H9 (cell line): ENCODE measurements around the gene TRMT61A. TPM values are rescaled to one million over a fixed set of nuclear protein-coding genes. Genes with fewer than 3 reads are reported as not detected.
A peak's percentile ranks its signal among the peaks of the same experiment; 100 is the strongest.

ENCODE experiments used
- DNase-seq: peaks from one replicate; pipeline ENCODE4 v3.0.0-alpha.2; 2017
- H2AFZ ChIP-seq: one replicate; pipeline ENCODE4 v1.6.1; 2013; ENCODE audit warnings: mild to moderate bottlenecking, low read length, control low read depth, moderate library complexity
- H2AK5ac ChIP-seq: 2 replicates; pipeline ENCODE4 v1.6.1; 2013; ENCODE audit warnings: low read length, control low read depth, mixed read lengths; ENCODE audit not compliant: insufficient read length
- H2BK120ac ChIP-seq: one replicate; pipeline ENCODE4 v1.6.1; 2013; ENCODE audit warnings: low read depth, mild to moderate bottlenecking, low read length, control low read depth, inconsistent platforms; ENCODE audit not compliant: poor library complexity, severe bottlenecking
- H2BK12ac ChIP-seq: 2 replicates; pipeline ENCODE4 v1.6.1; 2013; ENCODE audit warnings: low read length, control low read depth, mixed read lengths, low read depth; ENCODE audit not compliant: insufficient read length
- H2BK15ac ChIP-seq: 2 replicates; pipeline ENCODE4 v1.6.1; 2013; ENCODE audit warnings: low read depth, low read length, control low read depth
- H2BK20ac ChIP-seq: one replicate; pipeline ENCODE4 v1.6.1; 2013; ENCODE audit warnings: low read depth, mild to moderate bottlenecking, low read length, control low read depth, inconsistent platforms; ENCODE audit not compliant: poor library complexity, severe bottlenecking
- H2BK5ac ChIP-seq: 2 replicates; pipeline ENCODE4 v1.6.1; 2013; ENCODE audit warnings: low read length, control low read depth, mixed read lengths; ENCODE audit not compliant: insufficient read length
- H3K14ac ChIP-seq: 2 replicates; pipeline ENCODE4 v1.6.1; 2013; ENCODE audit warnings: low read length, control low read depth; ENCODE audit not compliant: insufficient read depth
- H3K18ac ChIP-seq: 2 replicates; pipeline ENCODE4 v1.6.1; 2013; ENCODE audit warnings: low read depth, mild to moderate bottlenecking, mixed read lengths, low read length, control low read depth; ENCODE audit not compliant: insufficient read length
- H3K23ac ChIP-seq: 2 replicates; pipeline ENCODE4 v1.6.1; 2013; ENCODE audit warnings: low read length, control low read depth, mixed read lengths, low read depth; ENCODE audit not compliant: insufficient read length
- H3K23me2 ChIP-seq: 2 replicates; pipeline ENCODE4 v1.6.1; 2013; ENCODE audit warnings: low read depth, mild to moderate bottlenecking, mixed read lengths, low read length, control low read depth; ENCODE audit not compliant: insufficient read length, poor library complexity, severe bottlenecking
- H3K27ac ChIP-seq: 2 replicates; pipeline ENCODE4 v1.5.1; 2013; ENCODE audit warnings: low read length, control low read depth, mixed read lengths, low read depth; ENCODE audit not compliant: insufficient read length
- H3K27me3 ChIP-seq: 2 replicates; pipeline ENCODE4 v1.6.1; 2013; ENCODE audit warnings: low read length, control low read depth, inconsistent platforms; ENCODE audit not compliant: insufficient read depth
- H3K4ac ChIP-seq: 2 replicates; pipeline ENCODE4 v1.6.1; 2013; ENCODE audit warnings: low read depth, mild to moderate bottlenecking, control low read depth, inconsistent platforms, low read length, moderate library complexity
- H3K4me1 ChIP-seq: 2 replicates; pipeline ENCODE4 v1.6.1; 2013; ENCODE audit warnings: low read length, control low read depth, inconsistent platforms; ENCODE audit not compliant: insufficient read depth
- H3K4me2 ChIP-seq: 2 replicates; pipeline ENCODE4 v1.6.1; 2013; ENCODE audit warnings: low read length, control low read depth, mixed read lengths; ENCODE audit not compliant: insufficient read length, insufficient read depth
- H3K56ac ChIP-seq: 2 replicates; pipeline ENCODE4 v1.6.1; 2013; ENCODE audit warnings: low read depth, mild to moderate bottlenecking, mixed read lengths, low read length, control low read depth; ENCODE audit not compliant: insufficient read length
- H3K79me1 ChIP-seq: 2 replicates; pipeline ENCODE4 v1.6.1; 2013; ENCODE audit warnings: low read depth, mild to moderate bottlenecking, moderate library complexity, low read length, control low read depth, inconsistent platforms; ENCODE audit not compliant: insufficient read depth, poor library complexity, severe bottlenecking
- H3K79me2 ChIP-seq: 2 replicates; pipeline ENCODE4 v1.6.1; 2013; ENCODE audit warnings: low read length, control low read depth, inconsistent platforms; ENCODE audit not compliant: insufficient read depth
- H3K9ac ChIP-seq: 2 replicates; pipeline ENCODE4 v1.6.1; 2013; ENCODE audit warnings: low read length, control low read depth, mixed read lengths; ENCODE audit not compliant: insufficient read length; ENCODE audit errors: extremely low read depth
- H3K9me3 ChIP-seq: one replicate; pipeline ENCODE4 v1.6.1; 2013; ENCODE audit warnings: low read depth, low read length, inconsistent platforms; ENCODE audit not compliant: control insufficient read depth
- H3T11ph ChIP-seq: one replicate; pipeline ENCODE4 v1.6.1; 2013; ENCODE audit warnings: mild to moderate bottlenecking, low read length, control low read depth, inconsistent platforms
- H4K20me1 ChIP-seq: one replicate; pipeline ENCODE4 v1.6.1; 2013; ENCODE audit not compliant: control insufficient read depth, insufficient read length, insufficient read depth
- H4K5ac ChIP-seq: 2 replicates; pipeline ENCODE4 v1.6.1; 2013; ENCODE audit warnings: low read depth, mild to moderate bottlenecking, mixed read lengths, low read length, control low read depth; ENCODE audit not compliant: insufficient read length
- H4K8ac ChIP-seq: replicated peaks from 2 replicates; pipeline ENCODE4 v1.6.1; 2013; ENCODE audit warnings: low read length, control low read depth, mixed read lengths, low read depth; ENCODE audit not compliant: insufficient read length
- H4K91ac ChIP-seq: 2 replicates; pipeline ENCODE4 v1.6.1; 2013; ENCODE audit warnings: low read depth, mild to moderate bottlenecking, moderate library complexity, mixed read lengths, low read length, control low read depth; ENCODE audit not compliant: insufficient read length
- H3K27ac Mint-ChIP-seq, 3 experiments: 2 replicates in 2 of 3; 3 replicates in 1 of 3; pipeline ENCODE4 v1.8.0; 2020 to 2021; ENCODE audit warnings: mixed read lengths in 3 of 3, mild to moderate bottlenecking in 1 of 3, moderate library complexity in 1 of 3
- H3K27me3 Mint-ChIP-seq: 2 replicates; pipeline ENCODE4 v1.8.0; 2021; ENCODE audit warnings: low read depth, mild to moderate bottlenecking, moderate library complexity, mixed read lengths
- H3K36me3 Mint-ChIP-seq, 3 experiments: 2 replicates in 2 of 3; 3 replicates in 1 of 3; pipeline ENCODE4 v1.8.0; 2020 to 2021; ENCODE audit warnings: low read depth in 3 of 3, mixed read lengths in 3 of 3; ENCODE audit not compliant: insufficient read depth in 1 of 3
- H3K4me1 Mint-ChIP-seq, 2 experiments: 2 replicates each; pipeline ENCODE4 v1.8.0; 2020; ENCODE audit warnings: mixed read lengths in 2 of 2
- H3K4me3 Mint-ChIP-seq, 2 experiments: 2 replicates in 1 of 2; 3 replicates in 1 of 2; pipeline ENCODE4 v1.8.0; 2020 to 2021; ENCODE audit warnings: mild to moderate bottlenecking in 2 of 2, mixed read lengths in 2 of 2, moderate library complexity in 1 of 2
- H3K9me3 Mint-ChIP-seq, 2 experiments: 2 replicates in 1 of 2; 3 replicates in 1 of 2; pipeline ENCODE4 v1.8.0; 2020; ENCODE audit warnings: mild to moderate bottlenecking in 2 of 2, mixed read lengths in 2 of 2, moderate library complexity in 1 of 2
- WGBS: extraction: QIAGEN DNeasy Blood & Tissue Kit; methylation state at CpG from one replicate; pipeline ENCODE4 v1.1.7; 2013; ENCODE audit warnings: missing lambda C conversion rate, low lambda C conversion rate, mixed read lengths; ENCODE audit not compliant: insufficient read length; ENCODE audit errors: extremely low coverage; 5-methylcytosine and 5-hydroxymethylcytosine counted together
- total RNA-seq: library from RNA; stranded (reverse); gene quantifications from 2 replicates; pipeline ENCODE4 v1.2.1, GENCODE V29; 2021
- TF ChIP-seq, protein P1 (sequence below): fragments of 200-600 bp; sonication (generic); conservative IDR thresholded peaks from 3 replicates; pipeline ENCODE4 v1.8.0; 2021; ENCODE audit warnings: antibody characterized with exemption, mild to moderate bottlenecking

The TRMT61A gene
- total RNA-seq, 1 experiment from 2014 or later, result 21.9 TPM

DNA sequence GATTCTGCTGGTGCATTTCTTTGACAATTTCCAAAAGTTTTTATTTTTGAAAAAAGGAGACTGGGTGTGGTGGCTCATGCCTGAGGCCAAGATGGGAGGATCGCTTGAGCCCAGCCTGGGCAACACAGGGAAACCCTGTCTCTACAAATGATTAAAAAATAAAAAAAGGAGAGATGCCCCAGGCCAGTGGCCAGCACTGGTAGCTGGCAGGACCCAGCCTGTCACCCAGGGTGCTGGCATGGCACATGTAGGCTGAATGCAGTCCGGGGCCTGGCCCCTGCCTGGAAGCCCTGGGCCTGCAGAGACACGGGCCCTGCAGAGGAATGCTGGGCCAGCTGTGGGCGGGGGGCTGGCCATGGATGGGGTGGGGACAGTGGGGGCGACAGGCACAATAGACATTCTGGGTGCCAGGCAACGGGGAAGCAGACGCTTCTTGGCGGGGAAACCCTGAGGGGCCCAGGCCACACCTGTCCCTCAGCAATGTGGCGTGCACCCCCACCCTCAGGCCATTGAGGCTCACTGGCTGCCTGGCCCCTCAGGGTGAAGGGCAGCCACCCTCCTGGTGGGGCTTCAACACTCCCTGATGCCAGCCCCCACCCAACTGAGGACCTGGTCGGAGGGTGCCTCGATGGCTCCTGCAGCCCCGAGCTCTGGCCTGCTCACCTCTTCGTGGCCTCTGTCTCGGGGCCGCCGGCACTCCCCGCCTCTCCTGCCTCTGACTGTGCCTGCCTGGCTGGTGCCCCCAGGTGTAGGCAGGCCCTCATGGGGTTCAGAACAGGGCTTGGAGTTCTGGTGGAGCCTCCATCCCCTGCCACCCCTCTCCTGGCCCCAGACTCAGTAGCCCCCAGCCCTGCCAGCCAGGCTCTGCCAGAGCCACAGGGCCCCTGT is 12.1 kb downstream of the TRMT61A start:
- Histone ChIP-seq H3K56ac (no peak overlapping the region), H3K4me1 (no peaks in the 10 kb centered on the region; the same call in 1 of the 2 replicates), H2BK20ac (no peak overlapping the region), H3K23me2 (peaks cover 4% of the 10 kb centered on the region), H3K4ac (no peak overlapping the region), H3K18ac (peak overlapping the region; percentile 36), H3K4me2 (no peak overlapping the region), H3K79me2 (no peaks in the 10 kb centered on the region), H2AK5ac (no peak overlapping the region), H2BK12ac (no peak overlapping the region), H3K79me1 (no peaks in the 10 kb centered on the region), H3K14ac (peak overlapping the region; percentile 53; the same call in 1 of the 2 replicates), H3K27ac (no peak overlapping the region), H2AFZ (no peak overlapping the region), H3T11ph (no peak overlapping the region), H4K8ac (no peak overlapping the region), H2BK120ac (no peak overlapping the region), H3K9me3 (no peaks in the 10 kb centered on the region), H3K27me3 (no peaks in the 10 kb centered on the region), H4K91ac (peak overlapping the region; percentile 63), H3K9ac (no peak overlapping the region), H2BK5ac (no peak overlapping the region), H3K23ac (no peak overlapping the region), H4K20me1 (no peaks in the 10 kb centered on the region), H2BK15ac (no peak overlapping the region), H4K5ac (no peak overlapping the region)
- H3K9me3 Mint-ChIP-seq, result no peaks in the 10 kb centered on the region
- no peak overlapping the region for H3K4me3 Mint-ChIP-seq
- no CpG with 5 or more reads among the region's 17 CpGs for WGBS
- TF ChIP-seq, protein P1, sequence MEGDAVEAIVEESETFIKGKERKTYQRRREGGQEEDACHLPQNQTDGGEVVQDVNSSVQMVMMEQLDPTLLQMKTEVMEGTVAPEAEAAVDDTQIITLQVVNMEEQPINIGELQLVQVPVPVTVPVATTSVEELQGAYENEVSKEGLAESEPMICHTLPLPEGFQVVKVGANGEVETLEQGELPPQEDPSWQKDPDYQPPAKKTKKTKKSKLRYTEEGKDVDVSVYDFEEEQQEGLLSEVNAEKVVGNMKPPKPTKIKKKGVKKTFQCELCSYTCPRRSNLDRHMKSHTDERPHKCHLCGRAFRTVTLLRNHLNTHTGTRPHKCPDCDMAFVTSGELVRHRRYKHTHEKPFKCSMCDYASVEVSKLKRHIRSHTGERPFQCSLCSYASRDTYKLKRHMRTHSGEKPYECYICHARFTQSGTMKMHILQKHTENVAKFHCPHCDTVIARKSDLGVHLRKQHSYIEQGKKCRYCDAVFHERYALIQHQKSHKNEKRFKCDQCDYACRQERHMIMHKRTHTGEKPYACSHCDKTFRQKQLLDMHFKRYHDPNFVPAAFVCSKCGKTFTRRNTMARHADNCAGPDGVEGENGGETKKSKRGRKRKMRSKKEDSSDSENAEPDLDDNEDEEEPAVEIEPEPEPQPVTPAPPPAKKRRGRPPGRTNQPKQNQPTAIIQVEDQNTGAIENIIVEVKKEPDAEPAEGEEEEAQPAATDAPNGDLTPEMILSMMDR, result no peak
- peaks cover 0 to 2% (median 0%) of the 10 kb centered on the region in 3 experiments; a peak in 1 of 7 replicates for H3K36me3 Mint-ChIP-seq
- H3K27me3 Mint-ChIP-seq, result peaks cover 15% of the 10 kb centered on the region
- no peak overlapping the region for H3K27ac Mint-ChIP-seq
- H3K4me1 Mint-ChIP-seq, result peaks cover 12 to 26% of the 10 kb centered on the region in 2 experiments
- DNase-seq, result no peak
